ENCODE results near the gene GRIA3. TPM values are rescaled to one million over a fixed set of nuclear protein-coding genes. Genes with fewer than 3 reads are reported as not detected.
"Not testable (repeated sequence)": the region's sequence is repeated elsewhere in the genome, so short reads cannot be mapped to it uniquely, and the experiment has no call there.

GRIA3 gene
- total RNA-seq, 2 donors from 2014 or later: 0.34 to 0.90 TPM

DNA sequence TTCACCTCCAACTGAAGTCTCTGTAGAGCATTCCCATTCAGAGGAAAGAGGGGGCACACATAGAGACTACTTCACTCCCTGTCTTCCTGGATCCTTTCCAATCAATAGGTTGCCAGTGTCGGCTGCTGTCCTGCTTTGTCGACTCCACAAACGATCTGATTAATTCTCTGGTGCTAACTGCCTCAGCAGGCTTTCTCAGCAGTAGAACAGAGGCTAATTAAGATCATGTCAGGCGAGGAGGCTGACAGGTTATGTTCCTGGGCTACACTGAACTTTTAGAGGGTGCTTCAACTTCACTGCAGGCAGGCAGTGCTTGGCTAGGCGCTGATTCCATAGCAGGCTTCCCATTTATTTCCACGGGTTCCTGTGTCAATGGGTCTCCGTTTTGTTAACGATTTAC lies 79.2 kb downstream of the GRIA3 start:
- H3K36me3 Mint-ChIP-seq (ENCODE audit: low read depth): no peaks in the 10 kb centered on the region
- H3K27me3 Mint-ChIP-seq: no peaks in the 10 kb centered on the region
- DNase-seq: no peak
- H3K9me3 ChIP-seq (ENCODE audit: control insufficient read depth, low read length, poor library complexity, severe bottlenecking): peaks cover 3% of the 10 kb centered on the region
- H3K4me1 Mint-ChIP-seq: no peaks in the 10 kb centered on the region
- no peak for ATAC-seq
- no peak overlapping the region for H3K4me3 Mint-ChIP-seq
- H3K27ac Mint-ChIP-seq: no peak overlapping the region

DNA sequence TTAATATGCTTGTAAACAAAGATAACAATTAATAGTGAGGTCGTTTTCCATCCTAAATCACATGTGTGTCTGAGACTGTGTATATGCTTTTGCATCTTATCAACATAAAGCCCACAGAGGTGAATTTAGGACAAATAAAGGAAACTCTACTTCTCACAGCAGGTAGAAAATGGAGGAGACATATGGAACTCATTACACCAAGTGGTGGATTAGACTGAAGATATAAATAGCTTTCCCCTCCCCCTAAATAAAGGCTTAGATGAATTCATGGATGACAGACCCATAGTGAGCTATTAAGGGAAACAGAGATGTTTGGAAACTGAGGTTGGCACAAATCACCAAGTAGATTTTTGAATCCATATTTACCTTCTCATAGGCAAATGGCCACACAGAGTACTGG lies 79.7 kb downstream of the GRIA3 start:
- peaks cover 3% of the 10 kb centered on the region for H3K9me3 ChIP-seq (ENCODE audit: control insufficient read depth, low read length, poor library complexity, severe bottlenecking)
- Mint-ChIP-seq H3K27me3 (no peaks in the 10 kb centered on the region), H3K27ac (no peak overlapping the region), H3K4me3 (no peak overlapping the region), H3K4me1 (no peaks in the 10 kb centered on the region), H3K36me3 (ENCODE audit: low read depth) (no peaks in the 10 kb centered on the region)
- ATAC-seq (no peak), DNase-seq (no peak)

DNA sequence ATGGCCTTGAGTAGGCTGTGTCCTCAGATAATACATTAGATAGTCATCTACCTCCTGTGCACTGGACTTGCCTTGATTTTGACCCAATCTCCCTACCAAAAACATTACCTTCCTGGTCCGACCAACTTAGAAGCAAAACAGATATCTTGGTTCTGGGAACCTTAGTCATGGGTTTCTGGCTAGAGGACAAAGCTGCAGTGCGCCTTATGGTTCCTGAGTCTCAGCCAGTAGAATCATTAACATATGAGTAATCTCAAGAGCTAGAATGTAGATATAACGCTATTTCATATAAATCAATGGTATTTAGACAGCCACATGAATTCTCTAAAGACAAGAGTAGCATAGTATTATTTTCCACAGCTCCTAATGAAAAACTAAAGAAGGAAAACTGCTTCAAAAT lies 83.1 kb downstream of the GRIA3 start:
- Mint-ChIP-seq H3K36me3 (ENCODE audit: low read depth) (no peaks in the 10 kb centered on the region), H3K27me3 (no peaks in the 10 kb centered on the region)
- ATAC-seq: no peak

DNA sequence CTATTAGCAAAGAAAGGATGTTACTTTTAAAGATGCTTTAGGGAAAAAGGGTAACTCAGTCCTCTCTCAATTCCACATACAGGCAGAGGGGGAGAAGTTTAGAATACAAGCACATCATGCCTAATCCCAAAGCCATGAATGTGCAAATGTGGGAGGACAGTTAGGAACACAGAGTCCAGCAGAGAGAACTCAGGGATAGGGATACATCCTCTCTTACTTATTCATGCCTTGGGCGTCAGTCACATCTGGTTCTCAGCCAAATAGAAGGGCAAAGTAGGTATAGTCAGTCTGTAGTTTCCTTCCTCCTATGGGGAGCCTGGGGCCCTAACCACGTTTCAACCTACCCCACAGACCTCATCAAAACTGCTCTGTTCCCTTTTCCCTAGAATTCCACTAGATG lies 87.8 kb downstream of the GRIA3 start:
- no peak for DNase-seq
- Mint-ChIP-seq H3K27ac (no peak overlapping the region), H3K4me1 (no peaks in the 10 kb centered on the region), H3K36me3 (ENCODE audit: low read depth) (no peaks in the 10 kb centered on the region), H3K4me3 (no peak overlapping the region), H3K27me3 (no peaks in the 10 kb centered on the region)
- no peak for ATAC-seq
- H3K9me3 ChIP-seq (ENCODE audit: control insufficient read depth, low read length, poor library complexity, severe bottlenecking): no peaks in the 10 kb centered on the region

More for the DNA sequence above, 83.1 kb downstream of the GRIA3 start:
- H3K9me3 ChIP-seq (ENCODE audit: control insufficient read depth, low read length, poor library complexity, severe bottlenecking): peaks cover 3% of the 10 kb centered on the region
- no peak overlapping the region for H3K27ac Mint-ChIP-seq
- no peak overlapping the region for H3K4me3 Mint-ChIP-seq
- no peak for DNase-seq
- no peaks in the 10 kb centered on the region for H3K4me1 Mint-ChIP-seq

DNA sequence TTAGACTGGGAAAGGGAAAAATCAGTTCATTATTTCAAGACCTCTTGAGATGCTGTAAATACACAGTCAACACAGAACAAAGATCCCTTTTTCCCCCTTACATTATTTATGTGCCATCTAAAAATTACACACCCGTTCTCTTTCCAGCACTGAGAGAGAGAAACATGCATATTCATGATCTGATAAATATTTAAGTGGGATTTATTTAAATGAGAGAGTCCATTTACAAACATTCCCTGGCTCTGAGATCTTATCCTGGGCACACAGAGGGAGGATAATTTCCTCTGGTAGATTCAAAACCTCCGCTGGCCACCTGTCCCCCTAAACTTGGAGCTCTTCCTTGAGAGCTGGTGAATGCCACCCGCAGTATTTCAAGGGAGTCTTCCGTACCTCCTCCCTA lies 88.6 kb downstream of the GRIA3 start:
- DNase-seq: no peak
- Mint-ChIP-seq H3K4me1 (no peaks in the 10 kb centered on the region), H3K36me3 (ENCODE audit: low read depth) (no peaks in the 10 kb centered on the region), H3K27ac (no peak overlapping the region), H3K4me3 (no peak overlapping the region), H3K27me3 (no peaks in the 10 kb centered on the region)
- no peak for ATAC-seq
- H3K9me3 ChIP-seq (ENCODE audit: control insufficient read depth, low read length, poor library complexity, severe bottlenecking): no peaks in the 10 kb centered on the region

DNA sequence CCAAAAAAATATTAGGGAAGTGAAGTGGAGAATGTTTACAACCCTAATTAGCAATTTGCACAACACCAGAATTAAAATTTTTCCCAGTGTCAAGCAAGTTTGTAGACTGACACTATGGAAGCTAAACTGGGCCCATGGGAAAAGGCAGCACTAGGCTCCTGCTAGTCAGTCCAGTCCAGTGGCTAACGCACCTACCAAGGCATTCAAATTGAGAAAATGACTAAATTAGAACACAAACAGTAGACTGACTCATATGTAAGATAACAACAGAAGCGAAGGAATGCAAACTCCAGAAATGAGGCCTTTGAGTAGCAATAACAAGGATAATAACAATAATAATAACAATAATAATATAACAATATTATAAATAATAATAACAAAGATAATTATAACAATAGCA lies 90.7 kb downstream of the GRIA3 start:
- H3K9me3 ChIP-seq (ENCODE audit: control insufficient read depth, low read length, poor library complexity, severe bottlenecking): no peaks in the 10 kb centered on the region
- H3K36me3 Mint-ChIP-seq (ENCODE audit: low read depth): no peaks in the 10 kb centered on the region
- no peak overlapping the region for H3K4me3 Mint-ChIP-seq
- DNase-seq (no peak), ATAC-seq (no peak)
- no peaks in the 10 kb centered on the region for H3K4me1 Mint-ChIP-seq
- H3K27ac Mint-ChIP-seq: no peak overlapping the region
- H3K27me3 Mint-ChIP-seq: no peaks in the 10 kb centered on the region

DNA sequence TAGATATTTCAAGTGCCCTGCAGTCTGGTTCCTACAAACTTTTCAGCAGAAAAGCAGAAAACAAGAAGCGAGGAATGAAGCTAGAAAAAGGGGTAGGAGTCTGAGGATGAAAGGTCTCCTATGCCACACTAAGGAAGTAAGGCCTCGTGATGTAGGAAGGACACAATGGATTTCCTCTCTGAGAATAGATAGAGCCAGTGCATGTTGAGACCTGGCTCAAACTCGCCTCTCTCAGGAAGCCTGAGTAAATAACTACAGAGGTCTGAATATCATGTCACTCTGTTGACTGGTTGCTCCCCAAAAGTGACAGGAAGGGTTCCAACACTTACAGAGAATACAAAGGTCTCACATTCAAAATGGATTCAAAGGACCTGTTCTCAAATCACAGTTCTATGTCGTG lies 93.3 kb downstream of the GRIA3 start:
- Mint-ChIP-seq H3K27me3 (no peaks in the 10 kb centered on the region), H3K36me3 (ENCODE audit: low read depth) (no peaks in the 10 kb centered on the region), H3K27ac (no peak overlapping the region), H3K4me3 (no peak overlapping the region), H3K4me1 (no peaks in the 10 kb centered on the region)
- H3K9me3 ChIP-seq (ENCODE audit: control insufficient read depth, low read length, poor library complexity, severe bottlenecking): no peaks in the 10 kb centered on the region
- ATAC-seq (no peak), DNase-seq (no peak)

DNA sequence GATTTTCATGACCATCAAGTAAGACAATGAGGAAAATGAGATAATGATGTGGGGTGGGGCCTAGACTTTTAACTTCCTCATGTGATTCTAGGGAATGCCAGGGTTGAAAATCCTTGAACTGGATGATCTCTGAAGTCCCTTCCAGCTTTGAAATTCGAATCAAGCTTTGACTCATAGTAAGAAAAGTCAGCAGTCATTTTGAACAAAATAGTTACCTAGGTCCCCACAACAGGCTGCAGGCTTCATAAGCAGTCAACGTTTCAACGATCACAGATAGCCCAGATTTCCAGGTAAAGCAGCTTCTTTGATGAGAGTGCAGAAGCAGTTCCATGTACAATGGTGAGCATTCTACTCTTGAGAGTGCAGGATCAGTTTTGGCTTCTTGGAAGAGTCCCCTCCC lies 93.7 kb downstream of the GRIA3 start:
- no peaks in the 10 kb centered on the region for H3K9me3 ChIP-seq (ENCODE audit: control insufficient read depth, low read length, poor library complexity, severe bottlenecking)
- no peak overlapping the region for H3K27ac Mint-ChIP-seq
- DNase-seq: no peak
- no peaks in the 10 kb centered on the region for H3K27me3 Mint-ChIP-seq
- no peaks in the 10 kb centered on the region for H3K4me1 Mint-ChIP-seq
- H3K4me3 Mint-ChIP-seq: no peak overlapping the region
- H3K36me3 Mint-ChIP-seq (ENCODE audit: low read depth): no peaks in the 10 kb centered on the region
- ATAC-seq: no peak

DNA sequence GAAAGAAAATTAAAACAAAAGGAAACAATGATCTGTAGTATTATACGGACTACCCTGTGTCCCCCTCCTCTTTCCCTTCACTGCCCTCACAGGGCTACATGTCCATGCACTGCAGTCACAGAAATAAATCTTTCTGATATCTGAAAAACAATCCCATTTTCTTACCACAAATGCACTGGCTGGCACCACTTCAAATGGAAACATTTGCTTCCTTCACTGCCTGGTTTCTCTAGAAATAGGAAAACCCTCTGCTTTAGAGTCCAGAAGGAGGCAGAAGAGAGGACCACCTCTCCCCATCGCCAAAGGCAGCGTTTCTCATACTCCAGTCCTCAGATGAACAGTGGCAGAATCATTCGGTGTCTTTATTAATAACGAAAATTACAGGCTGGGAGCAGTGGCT lies 98.2 kb downstream of the GRIA3 start:
- DNase-seq (no peak), ATAC-seq (no peak)
- no peaks in the 10 kb centered on the region for H3K4me1 Mint-ChIP-seq
- no peak overlapping the region for H3K4me3 Mint-ChIP-seq
- no peaks in the 10 kb centered on the region for H3K36me3 Mint-ChIP-seq (ENCODE audit: low read depth)
- no peak overlapping the region for H3K27ac Mint-ChIP-seq
- H3K9me3 ChIP-seq (ENCODE audit: control insufficient read depth, low read length, poor library complexity, severe bottlenecking): no peaks in the 10 kb centered on the region
- H3K27me3 Mint-ChIP-seq: no peaks in the 10 kb centered on the region

DNA sequence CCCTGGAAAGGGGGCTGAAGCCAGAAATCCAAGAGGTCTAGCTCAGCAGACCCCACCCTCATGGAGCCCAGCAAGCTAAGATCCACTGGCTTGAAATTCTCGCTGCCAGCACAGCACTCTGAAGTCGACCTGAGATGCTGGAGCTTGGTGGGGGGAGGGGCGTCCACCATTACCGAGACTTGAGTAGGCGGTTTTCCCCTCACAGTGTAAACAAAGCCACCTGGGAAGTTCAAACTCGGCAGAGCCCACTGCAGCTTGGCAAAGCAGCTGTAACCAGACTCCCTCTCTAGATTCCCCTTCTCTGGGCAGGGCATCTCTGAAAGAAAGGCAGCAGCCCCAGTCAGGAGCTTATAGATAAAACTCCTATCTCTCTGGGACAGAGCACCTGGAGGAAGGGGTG lies 99.3 kb downstream of the GRIA3 start:
- DNase-seq; H3K4me3 Mint-ChIP-seq; H3K4me1 Mint-ChIP-seq; H3K36me3 Mint-ChIP-seq (ENCODE audit: low read depth); H3K9me3 ChIP-seq (ENCODE audit: control insufficient read depth, low read length, poor library complexity, severe bottlenecking); ATAC-seq; H3K27me3 Mint-ChIP-seq; H3K27ac Mint-ChIP-seq: not testable (repeated sequence)

DNA sequence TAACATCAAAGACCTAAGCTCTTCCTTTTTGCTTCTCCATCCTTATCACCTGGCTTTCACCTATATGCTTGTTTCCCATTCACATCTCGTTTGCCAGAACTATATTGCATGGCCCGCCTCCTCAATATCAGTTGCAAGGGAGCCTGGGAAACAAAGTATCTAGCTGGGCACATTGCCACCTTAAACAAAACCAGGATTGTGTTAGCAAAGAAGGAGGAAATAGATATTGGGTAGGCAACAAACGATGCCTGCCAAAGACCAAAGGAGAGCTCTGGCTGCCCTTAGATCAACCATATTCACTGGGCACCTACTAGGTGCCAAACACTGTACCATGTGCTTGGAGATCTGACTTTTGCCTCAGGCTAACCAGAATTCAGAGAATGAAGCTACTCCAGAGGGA lies 107.5 kb downstream of the GRIA3 start:
- Mint-ChIP-seq H3K4me1 (no peaks in the 10 kb centered on the region), H3K36me3 (ENCODE audit: low read depth) (no peaks in the 10 kb centered on the region), H3K27me3 (no peaks in the 10 kb centered on the region), H3K4me3 (no peak overlapping the region), H3K27ac (no peak overlapping the region)
- no peaks in the 10 kb centered on the region for H3K9me3 ChIP-seq (ENCODE audit: control insufficient read depth, low read length, poor library complexity, severe bottlenecking)
- no peak for ATAC-seq
- DNase-seq: no peak

DNA sequence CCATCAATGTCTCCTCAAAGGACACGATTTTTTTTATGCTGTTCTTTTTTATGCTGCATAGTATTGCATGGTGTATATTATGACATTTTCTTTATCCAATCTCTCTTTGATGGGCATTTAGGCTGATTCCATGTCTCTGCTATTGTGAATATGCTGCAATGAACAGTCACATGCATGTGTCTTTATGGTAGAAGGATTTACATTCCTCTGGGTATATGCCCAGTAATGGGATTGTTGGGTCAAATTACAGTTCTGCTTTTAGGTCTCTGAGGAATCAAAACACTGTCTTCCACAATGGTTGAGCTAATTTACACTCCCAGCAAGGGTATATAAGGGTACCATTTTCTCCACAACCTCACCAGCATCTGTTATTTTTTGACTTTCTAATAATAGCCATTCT lies 113.9 kb downstream of the GRIA3 start:
- H3K27me3 Mint-ChIP-seq: no peaks in the 10 kb centered on the region
- no peaks in the 10 kb centered on the region for H3K4me1 Mint-ChIP-seq
- ATAC-seq: no peak

DNA sequence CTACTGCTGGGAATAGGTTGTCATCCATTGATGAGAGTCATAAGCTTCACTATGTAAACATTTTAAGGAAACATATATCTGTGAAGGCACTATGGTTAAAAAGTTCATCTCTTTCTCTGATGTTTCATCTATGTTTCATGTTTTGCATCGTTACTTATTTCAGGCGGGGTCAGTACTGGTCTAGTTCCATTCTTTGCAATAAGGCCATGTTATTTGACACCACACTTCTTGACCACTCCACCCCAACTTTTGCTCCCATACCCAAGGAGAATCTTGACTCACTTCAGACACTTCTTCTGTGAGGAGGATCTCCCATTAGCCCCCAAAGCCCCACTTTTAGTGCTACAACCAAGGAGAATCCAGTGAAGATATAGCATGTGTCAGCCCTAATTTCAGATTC lies 119.4 kb downstream of the GRIA3 start:
- H3K4me1 Mint-ChIP-seq: no peaks in the 10 kb centered on the region
- ATAC-seq (no peak), DNase-seq (no peak)
- no peaks in the 10 kb centered on the region for H3K27me3 Mint-ChIP-seq
- H3K27ac Mint-ChIP-seq: no peak overlapping the region
- no peaks in the 10 kb centered on the region for H3K9me3 ChIP-seq (ENCODE audit: control insufficient read depth, low read length, poor library complexity, severe bottlenecking)
- no peak overlapping the region for H3K4me3 Mint-ChIP-seq
- no peaks in the 10 kb centered on the region for H3K36me3 Mint-ChIP-seq (ENCODE audit: low read depth)

More for the DNA sequence above, 113.9 kb downstream of the GRIA3 start:
- Mint-ChIP-seq H3K36me3 (ENCODE audit: low read depth) (no peaks in the 10 kb centered on the region), H3K27ac (no peak overlapping the region), H3K4me3 (no peak overlapping the region)
- DNase-seq: no peak
- no peaks in the 10 kb centered on the region for H3K9me3 ChIP-seq (ENCODE audit: control insufficient read depth, low read length, poor library complexity, severe bottlenecking)

DNA sequence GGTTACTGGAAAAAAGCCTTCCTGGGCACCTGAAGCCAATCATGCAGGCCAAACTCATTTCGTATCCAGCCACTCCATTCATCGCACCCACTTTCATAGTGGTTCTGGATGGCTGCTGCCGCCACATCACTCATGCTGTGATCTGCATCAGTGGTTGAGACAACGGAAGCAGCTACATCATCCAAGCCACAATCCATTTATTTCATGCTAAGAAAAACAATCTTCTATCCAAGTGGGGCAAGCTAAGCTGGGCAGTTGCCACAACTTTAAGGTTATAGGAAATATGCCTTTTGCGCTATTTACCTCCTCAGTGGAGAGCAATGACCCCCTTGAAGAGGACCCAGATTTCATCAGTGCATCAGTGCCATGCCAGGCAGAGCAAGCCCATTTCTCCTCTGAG lies 124.6 kb downstream of the GRIA3 start:
- ATAC-seq (no peak), DNase-seq (no peak)
- no peak overlapping the region for H3K4me3 Mint-ChIP-seq
- H3K9me3 ChIP-seq (ENCODE audit: control insufficient read depth, low read length, poor library complexity, severe bottlenecking): no peaks in the 10 kb centered on the region
- H3K27ac Mint-ChIP-seq: no peak overlapping the region
- no peaks in the 10 kb centered on the region for H3K27me3 Mint-ChIP-seq
- no peaks in the 10 kb centered on the region for H3K4me1 Mint-ChIP-seq
- H3K36me3 Mint-ChIP-seq (ENCODE audit: low read depth): no peaks in the 10 kb centered on the region

DNA sequence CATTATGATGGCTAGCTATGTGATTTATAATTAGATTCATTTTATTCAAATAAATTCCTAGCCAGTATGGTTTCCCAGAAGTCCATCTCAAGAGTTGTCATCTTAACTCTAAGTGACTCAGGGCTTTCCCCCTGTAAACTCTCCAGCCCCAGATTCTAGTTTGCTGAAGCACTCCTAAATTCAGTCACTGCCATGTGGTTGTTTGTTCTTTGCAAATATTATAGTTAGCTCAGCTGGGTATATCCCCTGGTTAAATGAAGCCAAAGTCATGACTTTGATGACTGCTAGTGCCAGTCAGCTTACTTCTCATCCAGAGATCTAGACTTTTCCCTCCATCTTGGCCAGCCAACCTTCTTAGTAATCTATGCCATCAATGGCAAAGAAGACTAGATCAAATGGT lies 126.0 kb downstream of the GRIA3 start:
- no peaks in the 10 kb centered on the region for H3K4me1 Mint-ChIP-seq
- H3K27me3 Mint-ChIP-seq: no peaks in the 10 kb centered on the region
- no peaks in the 10 kb centered on the region for H3K36me3 Mint-ChIP-seq (ENCODE audit: low read depth)
- DNase-seq: no peak
- H3K4me3 Mint-ChIP-seq: no peak overlapping the region
- ATAC-seq: no peak
- H3K27ac Mint-ChIP-seq: no peak overlapping the region
- H3K9me3 ChIP-seq (ENCODE audit: control insufficient read depth, low read length, poor library complexity, severe bottlenecking): no peaks in the 10 kb centered on the region
